SK-N-SH treated with all-trans-retinoic acid at 6 μM for 48 hours (cell line): ENCODE results near the gene RASSF6.

ENCODE experiments used
- ARNTL ChIP-seq: fragments of 450-650 bp; formaldehyde crosslinking; IDR thresholded peaks from 2 replicates; pipeline ENCODE4 v1.5.0; 2020; ENCODE audit warnings: low read depth, mild to moderate bottlenecking, moderate library complexity, borderline replicate concordance
- ISL1 ChIP-seq: fragments of 250-450 bp; sonication (Bioruptor Pico); IDR thresholded peaks from 2 replicates; pipeline ENCODE4 v2.1.2; 2022; ENCODE audit warnings: mild to moderate bottlenecking, moderate library complexity
- TSHZ2 ChIP-seq: fragments of 250-450 bp; sonication (Bioruptor Pico); IDR thresholded peaks from 2 replicates; pipeline ENCODE4 v1.5.0; 2020; ENCODE audit warnings: mild to moderate bottlenecking, moderate library complexity
- ZNF70 ChIP-seq: fragments of 450-650 bp; formaldehyde crosslinking; IDR thresholded peaks from 2 replicates; pipeline ENCODE4 v1.5.0; 2020; ENCODE audit warnings: mild to moderate bottlenecking, moderate library complexity

- TF ChIP-seq ARNTL (CRISPR knock-in tag) (no peak), ISL1 (CRISPR knock-in tag) (no peak), TSHZ2 (CRISPR knock-in tag) (no peak), ZNF70 (CRISPR knock-in tag) (no peak)
These were observed 12.7 kb downstream of the RASSF6 start for GRCh38 chr4:73607375-73608033.
